GM12878 (cell line): ENCODE results near the gene DDX24. TPM values are rescaled to one million over a fixed set of nuclear protein-coding genes. Genes with fewer than 3 reads are reported as not detected.

Source experiments
- ATF7 ChIP-seq: fragments of 450-650 bp; IDR thresholded peaks from 2 replicates; pipeline ENCODE4 v1.6.1; 2016; ENCODE audit warnings: low read depth, mild to moderate bottlenecking
- CBX3 ChIP-seq: fragments of 200-600 bp; sonication (generic); IDR thresholded peaks from 2 replicates; pipeline ENCODE4 v1.6.1; 2016; ENCODE audit warnings: low read depth, borderline replicate concordance
- CBX5 ChIP-seq: sonication (generic); IDR thresholded peaks from 2 replicates; pipeline ENCODE4 v1.6.1; 2016; ENCODE audit warnings: low read depth, moderate library complexity, mild to moderate bottlenecking, inconsistent platforms
- CHD2 ChIP-seq: IDR thresholded peaks from 2 replicates; pipeline ENCODE4 v1.6.1; 2011; ENCODE audit warnings: low read depth, low read length, improper control_type of control experiment, borderline replicate concordance
- CHD4 ChIP-seq: fragments of 200-600 bp; sonication (generic); IDR thresholded peaks from 2 replicates; pipeline ENCODE4 v1.6.1; 2016; ENCODE audit warnings: mild to moderate bottlenecking
- ETV6 ChIP-seq, 2 experiments: fragments of 450-650 bp in 1 of 2; IDR thresholded peaks in 1 of 2; conservative IDR thresholded peaks in 1 of 2; 2 replicates each; pipeline ENCODE4 v1.6.1; 2014; ENCODE audit warnings: antibody characterized with exemption in 1 of 2, borderline replicate concordance in 1 of 2, low read depth in 1 of 2, mild to moderate bottlenecking in 1 of 2, moderate library complexity in 1 of 2
- JUNB ChIP-seq: IDR thresholded peaks from 2 replicates; pipeline ENCODE4 v1.6.1; 2016; ENCODE audit warnings: antibody characterized with exemption, mild to moderate bottlenecking
- KLF5 ChIP-seq: fragments of 450-650 bp; IDR thresholded peaks from 2 replicates; pipeline ENCODE4 v1.6.1; 2014; ENCODE audit warnings: mild to moderate bottlenecking; ENCODE audit not compliant: partially characterized antibody
- MTA3 ChIP-seq: IDR thresholded peaks from 2 replicates; pipeline ENCODE4 v1.6.1; 2012; ENCODE audit warnings: low read length, inconsistent platforms, borderline replicate concordance
- polyA plus RNA-seq, 11 experiments: library from polyadenylated mRNA; depleted of rRNA in 4 of 11; unstranded in 6 of 11; stranded (reverse) in 5 of 11; fragments of >200 nt; fragmentation: Nextera tagmentation in 4 of 11; fragmentation: Illumina TruSeq in 1 of 11; extraction: Ambion mirVana in 4 of 11; extraction: Trizol in 1 of 11; gene quantifications; 1 replicate in 1 of 11; 2 replicates in 10 of 11; pipeline versions ENCODE4 v1.2.1 to v1.2.3, GENCODE V29; 2011 to 2016; ENCODE audit warnings: inconsistent platforms in 2 of 11, missing spikeins in 2 of 11, low read depth in 1 of 11
- total RNA-seq, 4 experiments: library from RNA; depleted of rRNA in 3 of 4; stranded (reverse); fragments of >200 nt in 3 of 4; fragmentation: Illumina TruSeq in 1 of 4; extraction: Trizol in 1 of 4; gene quantifications; 2 replicates each; pipeline versions ENCODE4 v1.2.1 to v1.2.3, GENCODE V29; 2013 to 2021
- TF ChIP-seq, protein P1 (sequence below): fragments of 450-650 bp; formaldehyde crosslinking; IDR thresholded peaks from 2 replicates; pipeline ENCODE4 v1.4.0; 2022; ENCODE audit warnings: mild to moderate bottlenecking, moderate library complexity
- TF ChIP-seq, protein P2 (sequence below): IDR thresholded peaks from 2 replicates; pipeline ENCODE4 v1.6.1; 2011; ENCODE audit warnings: low read depth, low read length, improper control_type of control experiment, borderline replicate concordance

The DDX24 gene
- total and polyA plus RNA-seq, 10 of the 15 experiments (the other 5 are each of a cell fraction or from before 2014, with no cell fraction given) = 137 to 266 (median 184) TPM

DNA sequence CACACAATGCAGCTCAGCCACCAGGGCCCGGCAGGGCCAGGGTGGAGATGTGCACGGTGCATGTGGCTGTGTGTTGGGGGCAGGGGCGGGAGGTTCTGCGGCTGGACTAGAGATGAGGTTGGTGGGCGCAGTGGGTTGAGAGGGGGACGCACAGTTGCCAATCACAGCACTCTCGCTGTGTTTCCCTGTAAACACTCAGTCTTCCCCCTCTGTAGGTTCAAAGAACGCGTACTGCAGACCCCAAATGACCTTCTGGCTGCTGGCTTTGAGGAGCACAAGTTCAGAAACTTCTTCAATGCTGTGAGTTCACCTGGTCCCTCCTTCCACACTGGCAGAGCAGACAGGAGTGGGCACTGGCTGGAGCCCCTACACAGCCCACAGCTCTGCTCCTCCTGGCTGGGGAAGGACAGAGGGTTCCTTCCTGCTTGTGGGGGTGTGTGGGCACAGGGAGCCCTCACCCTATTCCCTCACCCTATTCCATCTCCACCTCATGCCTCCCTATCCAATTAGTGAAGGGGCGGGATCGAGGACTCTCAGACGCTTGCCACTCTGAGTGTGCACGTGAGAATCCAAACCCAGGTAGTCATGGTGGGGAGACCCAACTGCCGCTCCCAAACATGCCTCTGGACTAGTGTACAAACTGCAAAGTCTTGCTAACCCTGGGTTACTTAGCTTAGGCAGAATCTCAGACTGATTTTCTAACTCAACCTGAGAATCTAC lies 37.1 kb downstream of the DDX24 start (continued):
- TF ChIP-seq, protein P1, sequence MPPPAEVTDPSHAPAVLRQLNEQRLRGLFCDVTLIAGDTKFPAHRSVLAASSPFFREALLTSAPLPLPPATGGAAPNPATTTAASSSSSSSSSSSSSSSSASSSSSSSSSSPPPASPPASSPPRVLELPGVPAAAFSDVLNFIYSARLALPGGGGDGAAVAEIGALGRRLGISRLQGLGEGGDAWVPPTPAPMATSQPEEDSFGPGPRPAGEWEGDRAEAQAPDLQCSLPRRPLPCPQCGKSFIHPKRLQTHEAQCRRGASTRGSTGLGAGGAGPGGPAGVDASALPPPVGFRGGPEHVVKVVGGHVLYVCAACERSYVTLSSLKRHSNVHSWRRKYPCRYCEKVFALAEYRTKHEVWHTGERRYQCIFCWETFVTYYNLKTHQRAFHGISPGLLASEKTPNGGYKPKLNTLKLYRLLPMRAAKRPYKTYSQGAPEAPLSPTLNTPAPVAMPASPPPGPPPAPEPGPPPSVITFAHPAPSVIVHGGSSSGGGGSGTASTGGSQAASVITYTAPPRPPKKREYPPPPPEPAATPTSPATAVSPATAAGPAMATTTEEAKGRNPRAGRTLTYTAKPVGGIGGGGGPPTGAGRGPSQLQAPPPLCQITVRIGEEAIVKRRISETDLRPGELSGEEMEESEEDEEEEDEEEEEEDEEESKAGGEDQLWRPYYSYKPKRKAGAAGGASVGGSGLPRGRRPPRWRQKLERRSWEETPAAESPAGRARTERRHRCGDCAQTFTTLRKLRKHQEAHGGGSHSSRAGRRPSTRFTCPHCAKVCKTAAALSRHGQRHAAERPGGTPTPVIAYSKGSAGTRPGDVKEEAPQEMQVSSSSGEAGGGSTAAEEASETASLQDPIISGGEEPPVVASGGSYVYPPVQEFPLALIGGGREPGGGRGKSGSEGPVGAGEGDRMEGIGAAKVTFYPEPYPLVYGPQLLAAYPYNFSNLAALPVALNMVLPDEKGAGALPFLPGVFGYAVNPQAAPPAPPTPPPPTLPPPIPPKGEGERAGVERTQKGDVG (CRISPR knock-in tag) = no peak
- no peak for TF ChIP-seq CBX5
- TF ChIP-seq CHD4 = no peak
- TF ChIP-seq CHD2 = no peak
- TF ChIP-seq ATF7 = no peak
- TF ChIP-seq KLF5 = no peak
- TF ChIP-seq JUNB = no peak
- no peak for TF ChIP-seq MTA3
- no peak for TF ChIP-seq ETV6 (conservative IDR thresholded peaks at IDR 0.05 in 1 of 2, IDR thresholded peaks at IDR 0.05 in 1 of 2; ENCODE audit: borderline replicate concordance in 1 of 2, low read depth in 1 of 2)
- no peak for TF ChIP-seq CBX3
- TF ChIP-seq, protein P2, sequence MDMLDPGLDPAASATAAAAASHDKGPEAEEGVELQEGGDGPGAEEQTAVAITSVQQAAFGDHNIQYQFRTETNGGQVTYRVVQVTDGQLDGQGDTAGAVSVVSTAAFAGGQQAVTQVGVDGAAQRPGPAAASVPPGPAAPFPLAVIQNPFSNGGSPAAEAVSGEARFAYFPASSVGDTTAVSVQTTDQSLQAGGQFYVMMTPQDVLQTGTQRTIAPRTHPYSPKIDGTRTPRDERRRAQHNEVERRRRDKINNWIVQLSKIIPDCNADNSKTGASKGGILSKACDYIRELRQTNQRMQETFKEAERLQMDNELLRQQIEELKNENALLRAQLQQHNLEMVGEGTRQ = no peak
